Brain pericyte (primary cell): ENCODE measurements around the gene CDX1.

ENCODE experiments used
- DNase-seq: peaks from one replicate; pipeline ENCODE4 v3.0.0-alpha.2; 2012; ENCODE audit warnings: low read depth, low spot score

CDX1 gene

DNA sequence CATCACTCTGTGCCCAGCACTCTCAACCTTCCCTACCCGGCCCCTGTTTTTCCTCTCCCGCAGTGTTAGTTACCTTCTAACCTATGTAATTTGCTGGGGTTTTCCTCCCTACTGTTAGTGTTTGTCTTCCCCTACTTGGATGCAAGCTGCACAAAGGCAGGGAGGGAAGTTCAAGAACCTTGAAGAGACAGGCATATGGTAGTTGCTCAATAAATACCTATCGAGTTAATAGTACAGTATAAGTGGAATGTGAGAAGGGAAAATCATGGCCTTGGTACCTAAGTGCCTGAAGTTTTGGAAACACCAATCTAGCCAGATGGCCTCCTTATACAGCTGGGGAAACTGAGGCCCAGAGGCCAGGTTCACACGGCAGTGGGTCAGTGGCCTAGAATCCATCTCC is 35.1 kb upstream of the CDX1 start:
- no peak for DNase-seq

GRCh38 chr5:150131978-150132694 is 34.4 kb upstream of the CDX1 start:
- DNase-seq, result no peak

GRCh38 chr5:150132740-150133139 is 33.8 kb upstream of the CDX1 start:
- no peak for DNase-seq

GRCh38 chr5:150133581-150134197 is 32.9 kb upstream of the CDX1 start:
- no peak for DNase-seq

GRCh38 chr5:150134198-150134588 is 32.4 kb upstream of the CDX1 start:
- no peak for DNase-seq

- no peak for DNase-seq
Measured at GRCh38 chr5:150135557-150136304, 30.8 kb upstream of the CDX1 start.

DNA sequence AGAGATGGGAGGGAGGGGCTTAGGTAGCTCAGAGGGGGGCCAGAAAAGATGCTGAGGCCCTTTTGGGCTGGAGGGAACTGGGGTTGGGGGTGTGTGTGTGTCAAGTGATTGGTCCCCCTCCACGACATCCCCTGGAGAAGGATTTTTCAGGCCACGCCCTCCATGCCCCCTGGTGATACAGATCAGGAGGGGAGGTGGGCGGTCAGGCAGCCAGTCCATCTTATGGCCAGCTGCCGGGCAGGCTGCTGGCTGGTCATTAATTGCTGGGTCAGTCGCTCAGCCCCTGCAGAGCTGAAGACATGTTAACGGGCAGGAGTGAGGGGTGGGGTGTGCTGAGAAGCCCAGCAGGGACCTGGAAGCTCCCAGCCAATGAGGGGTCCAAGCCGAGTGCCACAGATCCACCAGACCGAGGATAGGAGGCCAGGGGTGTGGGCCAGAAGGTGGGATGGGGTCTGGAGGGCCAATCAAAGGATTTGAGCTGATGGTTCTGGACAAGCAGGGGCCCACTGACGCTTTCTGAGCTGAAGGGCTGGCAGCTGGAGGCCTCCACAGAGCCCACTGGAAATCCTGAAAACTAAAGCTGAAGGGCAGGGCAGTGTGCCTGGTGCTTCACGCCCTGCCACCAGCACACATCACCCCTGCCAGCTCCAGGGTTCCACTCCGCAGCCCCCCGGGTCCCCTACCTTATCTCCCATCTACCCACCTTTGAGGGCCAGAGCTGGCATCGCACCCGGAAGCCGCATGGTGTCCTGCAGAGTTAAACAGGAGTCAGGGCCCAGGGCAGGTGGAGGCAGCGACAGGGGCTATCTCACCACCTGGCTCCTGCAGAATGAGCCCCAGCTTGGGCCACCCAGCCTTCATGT is 30.0 kb upstream of the CDX1 start:
- no peak for DNase-seq

GRCh38 chr5:150137168-150137957 is 29.2 kb upstream of the CDX1 start:
- no peak for DNase-seq

DNA sequence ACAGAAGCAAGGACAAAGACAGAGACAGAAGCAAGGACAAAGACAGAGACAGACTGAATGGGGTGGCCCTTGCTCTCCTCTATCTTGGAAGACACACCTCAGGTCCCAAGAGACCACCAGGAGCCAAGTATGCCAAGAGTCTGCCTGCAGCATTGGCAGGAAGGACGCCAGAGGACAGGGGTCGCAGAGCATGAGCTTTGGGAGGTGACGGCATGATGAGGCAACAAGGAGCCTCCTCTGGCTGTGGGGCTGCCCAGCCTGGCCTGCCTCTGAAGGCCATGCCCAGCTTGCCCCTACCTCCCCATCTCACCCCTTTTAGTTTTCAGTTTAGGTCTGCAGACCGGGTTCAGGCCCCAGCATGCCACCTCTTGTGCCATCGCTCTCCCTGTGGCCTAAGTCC is 28.6 kb upstream of the CDX1 start:
- DNase-seq, result no peak

DNA sequence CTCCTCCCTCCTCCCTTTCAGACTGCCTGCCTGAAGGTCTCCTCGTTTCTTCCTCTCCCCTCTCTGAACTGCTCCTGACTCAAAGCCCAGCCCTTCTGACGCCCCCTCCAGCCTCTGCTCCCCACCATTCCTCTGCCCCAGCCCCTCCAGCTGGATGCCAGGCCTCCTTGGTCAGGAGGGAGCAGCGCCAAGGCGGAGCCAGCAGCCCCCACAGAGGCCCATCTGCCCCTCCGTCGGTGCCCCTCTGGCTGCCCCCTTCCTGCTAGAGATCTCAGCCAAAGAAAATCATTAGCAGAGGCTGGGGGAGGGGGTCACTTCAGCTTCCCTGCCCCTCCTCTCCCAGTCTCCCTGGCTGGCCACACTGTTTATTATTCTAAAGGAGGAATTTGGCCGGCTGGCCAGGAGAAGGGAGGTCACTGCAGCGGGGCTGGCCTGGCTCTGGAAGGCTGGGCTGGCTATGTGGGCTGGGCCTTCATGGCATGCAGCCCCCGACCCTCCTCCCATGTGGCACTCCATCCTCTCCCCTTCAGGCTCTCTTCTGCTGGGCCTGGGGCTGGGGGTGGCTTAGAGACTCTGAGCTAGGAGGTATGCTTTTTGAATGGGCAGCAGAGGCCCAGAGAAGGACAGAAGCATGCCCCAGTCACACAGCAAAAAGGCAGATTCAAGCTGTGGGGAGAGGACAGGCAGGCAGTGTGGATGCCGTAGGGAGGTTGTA is 27.9 kb upstream of the CDX1 start:
- peak; percentile 89 for DNase-seq

GRCh38 chr5:150139334-150139733 is 27.2 kb upstream of the CDX1 start:
- DNase-seq, result no peak

GRCh38 chr5:150140830-150141229 is 25.7 kb upstream of the CDX1 start:
- peak; percentile 90 for DNase-seq

DNA sequence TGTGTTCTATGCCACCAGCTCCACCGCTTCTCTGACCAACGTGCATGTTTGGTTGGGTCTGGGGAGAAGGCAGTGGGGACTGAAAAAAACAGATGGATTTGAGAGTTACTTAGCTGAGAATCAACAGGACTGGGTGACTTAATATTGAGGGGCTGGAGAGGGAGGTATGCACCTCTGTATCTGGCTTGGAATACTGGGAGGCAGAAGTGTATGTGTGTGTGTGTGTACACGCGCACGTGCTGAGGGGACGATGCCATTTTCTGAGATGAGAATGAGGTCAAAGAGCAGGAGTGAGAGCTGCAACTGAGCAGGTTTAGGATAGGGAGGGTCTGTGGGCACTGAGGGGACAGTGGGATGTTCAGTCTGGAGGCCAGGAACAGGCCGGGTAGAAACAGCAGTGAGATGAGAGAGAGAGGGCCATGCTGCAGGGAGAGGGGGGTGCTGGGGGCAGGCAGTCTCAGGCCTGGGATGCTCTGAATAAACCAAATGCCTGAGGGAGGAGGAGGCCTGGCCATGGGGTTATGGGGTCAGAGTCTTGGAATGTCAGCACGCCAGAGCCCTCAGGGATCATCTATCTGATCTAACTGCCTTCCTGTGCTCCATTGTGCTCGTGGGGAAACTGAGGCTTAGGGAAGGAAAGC is 24.9 kb upstream of the CDX1 start:
- DNase-seq, result no peak

DNA sequence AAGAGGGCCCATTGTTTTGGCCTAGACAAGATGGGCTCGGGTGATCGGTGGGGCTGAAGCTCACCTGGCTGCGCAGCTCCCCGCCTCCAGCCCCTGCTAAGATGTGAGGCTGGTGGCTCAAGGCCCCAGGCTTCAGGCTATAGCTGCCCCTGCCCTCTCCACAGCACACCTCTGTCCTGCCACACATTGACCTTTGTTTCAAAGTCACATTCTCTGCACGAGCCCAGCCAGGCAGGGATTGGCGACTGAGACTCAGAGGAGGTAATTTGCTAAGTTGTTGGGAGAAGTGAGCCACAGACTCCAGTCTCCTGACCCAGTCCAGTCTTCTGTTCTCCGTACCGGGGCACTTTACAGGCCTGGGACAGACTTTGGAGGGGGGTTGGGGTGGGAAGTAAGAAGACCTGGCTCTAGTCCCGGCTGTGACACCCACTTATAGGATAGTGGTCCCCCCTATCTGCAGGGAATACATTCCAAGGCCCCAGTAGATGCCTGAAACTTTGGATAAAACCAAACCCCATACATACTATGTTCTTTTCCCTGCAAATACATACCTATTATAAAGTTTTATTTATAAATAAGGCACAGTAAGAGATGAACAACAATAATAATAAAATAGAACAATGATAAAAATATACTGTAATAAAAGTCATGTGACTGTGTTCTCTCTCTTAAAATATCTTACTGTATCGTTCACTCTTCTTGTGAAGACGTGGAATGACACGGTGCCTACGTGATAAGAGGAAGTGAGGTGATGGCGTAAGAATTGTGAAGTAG is 24.2 kb upstream of the CDX1 start:
- no peak for DNase-seq

- no peak for DNase-seq
Measured at GRCh38 chr5:150142959-150143349, 23.6 kb upstream of the CDX1 start.

GRCh38 chr5:150143350-150144245 is 23.0 kb upstream of the CDX1 start:
- DNase-seq, result peak; percentile 65

- DNase-seq, result peak; percentile 91
Measured at GRCh38 chr5:150144246-150144801, 22.3 kb upstream of the CDX1 start.

DNA sequence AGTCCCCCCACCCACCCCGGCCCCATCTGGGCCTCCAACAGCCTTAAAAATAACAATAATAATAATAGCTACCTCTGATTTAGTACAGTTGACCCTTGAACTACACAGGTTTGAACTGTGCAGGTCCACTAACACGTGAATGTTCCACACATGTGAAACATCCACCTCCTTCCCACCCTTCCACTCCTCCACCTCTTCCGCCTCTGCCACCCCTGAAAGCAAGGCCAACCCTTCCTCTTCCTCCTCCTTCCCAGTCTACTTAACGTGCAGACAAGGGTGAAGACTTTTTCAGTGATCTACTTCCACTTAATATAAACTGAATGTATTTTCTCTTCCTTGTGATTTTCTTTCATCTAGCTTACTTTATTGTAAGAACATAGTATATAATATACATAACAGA is 21.7 kb upstream of the CDX1 start:
- peak; percentile 65 for DNase-seq
